H1 (cell line): ENCODE results near the gene TBC1D2B. TPM values are rescaled to one million over a fixed set of nuclear protein-coding genes. Genes with fewer than 3 reads are reported as not detected.

ENCODE experiments used
- CTCF ChIA-PET: fragments of 300-600 bp; sonication (Branson Sonifier 250); formaldehyde crosslinking; loops from one replicate; lab custom pipeline; 2021; ENCODE audit not compliant: partially characterized antibody; lab: Charles Lee
- POLR2A ChIA-PET: fragments of 300-600 bp; sonication (Branson Sonifier 250); formaldehyde crosslinking; loops from one replicate; lab custom pipeline; 2021; ENCODE audit warnings: inconsistent platforms; ENCODE audit not compliant: partially characterized antibody; lab: Charles Lee
- DNase-seq, 2 experiments: peaks; one replicate each; pipeline versions ENCODE4 v3.0.0 to v3.0.0-alpha.2; 2010 to 2022; ENCODE audit warnings: low spot score in 2 of 2, low read depth in 1 of 2, mixed read lengths in 1 of 2
- FAIRE-seq: peaks from 2 replicates; lab custom pipeline; 2011; peaks lifted over from hg19 to GRCh38; lab: Jason Lieb, UNC
- H2AFZ ChIP-seq: 2 replicates; pipeline ENCODE4 v1.8.1; 2012; ENCODE audit warnings: low read length, inconsistent platforms
- H2AK5ac ChIP-seq: 2 replicates; pipeline ENCODE4 v1.6.1; 2013; ENCODE audit warnings: low read depth, low read length
- H2BK120ac ChIP-seq: replicated peaks from 2 replicates; pipeline ENCODE3; 2013; ENCODE audit warnings: low read depth, low read length, inconsistent platforms
- H2BK12ac ChIP-seq: 2 replicates; pipeline ENCODE4 v1.6.1; 2013; ENCODE audit warnings: low read depth, low read length
- H2BK15ac ChIP-seq: 2 replicates; pipeline ENCODE4 v1.6.1; 2013; ENCODE audit warnings: low read length
- H2BK20ac ChIP-seq: 2 replicates; pipeline ENCODE4 v1.6.1; 2013; ENCODE audit warnings: low read length
- H2BK5ac ChIP-seq: 2 replicates; pipeline ENCODE4 v1.6.1; 2013; ENCODE audit warnings: low read depth, low read length
- H3K14ac ChIP-seq: 2 replicates; pipeline ENCODE4 v1.6.1; 2013; ENCODE audit warnings: inconsistent platforms; ENCODE audit not compliant: insufficient read length
- H3K18ac ChIP-seq: 2 replicates; pipeline ENCODE4 v1.6.1; 2013; ENCODE audit warnings: low read length; ENCODE audit errors: extremely low read depth
- H3K23ac ChIP-seq: 2 replicates; pipeline ENCODE4 v1.6.1; 2013; ENCODE audit warnings: inconsistent platforms; ENCODE audit not compliant: insufficient read length
- H3K23me2 ChIP-seq: 2 replicates; pipeline ENCODE4 v1.6.1; 2013; ENCODE audit warnings: low read depth, low read length
- H3K27ac ChIP-seq: 2 replicates; pipeline ENCODE4 v1.6.1; 2011; ENCODE audit warnings: low read depth, low read length, inconsistent platforms
- H3K27me3 ChIP-seq, 4 experiments: replicated peaks in 1 of 4; 1 replicate in 1 of 4; 2 replicates in 3 of 4; pipeline versions ENCODE4 v1.6.1 to v1.8.1; 2011 to 2013; ENCODE audit warnings: low read length in 3 of 4, mild to moderate bottlenecking in 3 of 4, inconsistent platforms in 2 of 4, mixed read lengths in 2 of 4, moderate library complexity in 1 of 4; ENCODE audit not compliant: control insufficient read depth in 3 of 4, insufficient read depth in 3 of 4; ENCODE audit errors: extremely low read depth in 1 of 4
- H3K36me3 ChIP-seq, 4 experiments: 2 replicates each; pipeline versions ENCODE4 v1.6.1 to v1.8.1; 2011 to 2013; ENCODE audit warnings: mild to moderate bottlenecking in 4 of 4, low read length in 3 of 4, moderate library complexity in 2 of 4, control low read depth in 1 of 4, inconsistent platforms in 1 of 4; ENCODE audit not compliant: insufficient read depth in 4 of 4, control insufficient read depth in 2 of 4
- H3K4ac ChIP-seq: replicated peaks from 2 replicates; pipeline ENCODE3; 2013; ENCODE audit warnings: low read length, low read depth, mixed read lengths, inconsistent platforms; ENCODE audit not compliant: insufficient read length
- H3K4me1 ChIP-seq, 4 experiments: replicated peaks in 1 of 4; 1 replicate in 1 of 4; 2 replicates in 3 of 4; pipeline versions ENCODE4 v1.6.1 to v1.8.1; 2011 to 2013; ENCODE audit warnings: low read length in 3 of 4, inconsistent platforms in 2 of 4, mixed read lengths in 1 of 4; ENCODE audit not compliant: insufficient read depth in 4 of 4, control insufficient read depth in 3 of 4
- H3K4me2 ChIP-seq, 2 experiments: 2 replicates each; pipeline versions ENCODE4 v1.6.1 to v1.8.1; 2011 to 2013; ENCODE audit warnings: low read depth in 2 of 2, low read length in 2 of 2, control low read depth in 1 of 2, inconsistent platforms in 1 of 2, mild to moderate bottlenecking in 1 of 2; ENCODE audit not compliant: insufficient read depth in 1 of 2
- H3K4me3 ChIP-seq, 4 experiments: fragments of 200-600, 300-600 bp in 1 of 4; sonication (generic), shearing (Covaris generic), sonication (Bioruptor Twin) in 1 of 4; 2 replicates each; pipeline versions ENCODE4 v1.5.1 to v1.8.1; 2011 to 2016; ENCODE audit warnings: low read length in 4 of 4, low read depth in 3 of 4, control low read depth in 2 of 4, inconsistent platforms in 2 of 4, mild to moderate bottlenecking in 2 of 4, mixed read lengths in 1 of 4, moderate library complexity in 1 of 4; ENCODE audit not compliant: insufficient read depth in 2 of 4; ENCODE audit errors: extremely low read depth in 1 of 4
- H3K56ac ChIP-seq: replicated peaks from 2 replicates; pipeline ENCODE3; 2013; ENCODE audit warnings: low read depth, mild to moderate bottlenecking, mixed read lengths, low read length, inconsistent platforms; ENCODE audit not compliant: insufficient read length
- H3K79me1 ChIP-seq: 2 replicates; pipeline ENCODE4 v1.6.1; 2013; ENCODE audit warnings: low read depth, low read length, control low read depth
- H3K79me2 ChIP-seq, 2 experiments: 2 replicates each; pipeline versions ENCODE4 v1.6.1 to v1.8.1; 2012 to 2013; ENCODE audit warnings: low read length in 2 of 2, mild to moderate bottlenecking in 2 of 2, inconsistent platforms in 1 of 2; ENCODE audit not compliant: insufficient read depth in 2 of 2, control insufficient read depth in 1 of 2
- H3K9ac ChIP-seq, 4 experiments: replicated peaks in 1 of 4; 1 replicate in 1 of 4; 2 replicates in 3 of 4; pipeline versions ENCODE4 v1.6.1 to v1.8.1; 2011 to 2013; ENCODE audit warnings: low read depth in 3 of 4, low read length in 3 of 4, control low read depth in 2 of 4, mild to moderate bottlenecking in 2 of 4, moderate library complexity in 2 of 4, inconsistent platforms in 1 of 4; ENCODE audit errors: extremely low read depth in 1 of 4
- H3K9me3 ChIP-seq, 2 experiments: 2 replicates each; pipeline versions ENCODE4 v1.6.1 to v1.8.1; 2012 to 2013; ENCODE audit warnings: mild to moderate bottlenecking in 2 of 2, moderate library complexity in 2 of 2, control low read depth in 1 of 2, inconsistent platforms in 1 of 2, low read depth in 1 of 2, low read length in 1 of 2, mixed read lengths in 1 of 2; ENCODE audit not compliant: insufficient read depth in 2 of 2
- H4K20me1 ChIP-seq, 2 experiments: replicated peaks in 1 of 2; 2 replicates each; pipeline versions ENCODE3 to v1.8.1; 2011 to 2013; ENCODE audit warnings: inconsistent platforms in 2 of 2, low read length in 2 of 2, mild to moderate bottlenecking in 1 of 2; ENCODE audit not compliant: insufficient read depth in 2 of 2, control insufficient read depth in 1 of 2
- H4K5ac ChIP-seq: 2 replicates; pipeline ENCODE4 v1.6.1; 2013; ENCODE audit warnings: low read length, low read depth, mixed read lengths, inconsistent platforms; ENCODE audit not compliant: insufficient read length
- H4K8ac ChIP-seq: 2 replicates; pipeline ENCODE4 v1.8.0; 2013; ENCODE audit warnings: mild to moderate bottlenecking, moderate library complexity, low read length, inconsistent platforms; ENCODE audit not compliant: insufficient read depth; ENCODE audit errors: extremely low read depth
- H4K91ac ChIP-seq: replicated peaks from 2 replicates; pipeline ENCODE3; 2013; ENCODE audit warnings: low read length, mixed read lengths, inconsistent platforms; ENCODE audit not compliant: insufficient read length
- CTBP2 ChIP-seq: IDR thresholded peaks from 2 replicates; pipeline ENCODE4 v1.7.0; 2011; ENCODE audit warnings: borderline replicate concordance, mild to moderate bottlenecking, moderate library complexity, mixed read lengths, low read length; ENCODE audit not compliant: insufficient read depth, insufficient read length
- WGBS, 2 experiments: shearing (Covaris generic) in 1 of 2; methylation state at CpG; one replicate each; pipeline versions ENCODE4 v1.1.6 to v1.1.7; 2013 to 2015; ENCODE audit warnings: low lambda C conversion rate in 2 of 2, mixed read lengths in 2 of 2, inconsistent platforms in 1 of 2, low coverage in 1 of 2, missing lambda C conversion rate in 1 of 2; ENCODE audit not compliant: insufficient replicate concordance in 2 of 2, insufficient coverage in 1 of 2, insufficient read length in 1 of 2; ENCODE audit errors: extremely low coverage in 1 of 2, missing lambda C conversion rate in 1 of 2; 5-methylcytosine and 5-hydroxymethylcytosine counted together
- polyA plus RNA-seq, 7 experiments: library from polyadenylated mRNA; depleted of rRNA in 3 of 7; stranded (reverse) in 5 of 7; unstranded in 2 of 7; fragments of >200 nt in 5 of 7; fragments of 200-250 nt in 2 of 7; gene quantifications; 1 replicate in 5 of 7; 2 replicates in 1 of 7; 4 replicates in 1 of 7; pipeline versions ENCODE4 v1.2.1 to v1.2.3, GENCODE V29; 2011 to 2013; ENCODE audit warnings: missing spikeins in 2 of 7, mixed read lengths in 2 of 7
- total RNA-seq: library from RNA; stranded (reverse); fragmentation: NEBNext Ultra II Directional; extraction: Animal tissue kit (Norgen Biotek cat#: 25700); gene quantifications from 2 replicates; pipeline ENCODE4 v1.2.1, GENCODE V29; 2021

Gene TBC1D2B
- total and polyA plus RNA-seq, 2 of the 8 experiments (the other 6 are each of a cell fraction or from before 2014, with no cell fraction given): 11.9 to 19.5 TPM

GRCh38 chr15:78047761-78048627, 29.5 kb downstream of the TBC1D2B start:
- no peak overlapping the region for H3K4me2 ChIP-seq
- no peak overlapping the region for H2BK5ac ChIP-seq
- H3K18ac ChIP-seq: no peak overlapping the region
- no peak overlapping the region for H4K91ac ChIP-seq
- no peaks in the 10 kb centered on the region for H3K79me2 ChIP-seq
- TF ChIP-seq CTBP2: no peak
- WGBS, 2 experiments: 89% methylated on average over 8 of the region's 8 CpGs; no CpG with 5 or more reads in 1 of the 2 experiments
- no peaks in the 10 kb centered on the region for H3K27me3 ChIP-seq
- H3K14ac ChIP-seq: no peak overlapping the region
- ChIA-PET POLR2A (no interaction called here), CTCF (interaction anchor here (0.7 to 2.3 kb wide), 6 partner anchors 8 to 314 kb away, joined by 3 to 6 read pairs (median 3); no protein-coding TSS in a partner anchor)
- no peak overlapping the region for H2BK15ac ChIP-seq
- H4K8ac ChIP-seq: no peak overlapping the region
- no peak overlapping the region for H2AFZ ChIP-seq
- peaks cover 0 to 2% of the 10 kb centered on the region in 2 experiments for H4K20me1 ChIP-seq
- no peak for DNase-seq
- no peak overlapping the region for H2BK12ac ChIP-seq
- no peak overlapping the region for H3K4me3 ChIP-seq
- no peak overlapping the region for H2AK5ac ChIP-seq
- peaks cover 0 to 6% (median 4%) of the 10 kb centered on the region in 4 experiments; a peak in 2 of 7 replicates for H3K4me1 ChIP-seq
- FAIRE-seq: no peak
- H2BK20ac ChIP-seq: no peak overlapping the region
- H3K9me3 ChIP-seq: no peaks in the 10 kb centered on the region
- H3K56ac ChIP-seq: no peak overlapping the region
- H3K23ac ChIP-seq: no peak overlapping the region
- 0 out of 2 replicates have a peak, but pooled peaks cover 2% of the 10 kb centered on the region for H3K79me1 ChIP-seq
- H3K4ac ChIP-seq: no peak overlapping the region
- no peaks in the 10 kb centered on the region; the same call in 1 of the 2 replicates for H3K23me2 ChIP-seq
- peaks cover 0 to 5% (median 0%) of the 10 kb centered on the region in 4 experiments; a peak in 2 of 8 replicates for H3K36me3 ChIP-seq
- no peak overlapping the region for H2BK120ac ChIP-seq
- no peak overlapping the region for H4K5ac ChIP-seq
- H3K27ac ChIP-seq: no peak overlapping the region
- no peak overlapping the region for H3K9ac ChIP-seq
